Measurements from ENCODE around the gene ABCC8. TPM values are rescaled to one million over a fixed set of nuclear protein-coding genes. Genes with fewer than 3 reads are reported as not detected.

The ABCC8 gene
- total and polyA plus RNA-seq, 2 experiments from 2014 or later, result 2.0 to 3.4 TPM

DNA sequence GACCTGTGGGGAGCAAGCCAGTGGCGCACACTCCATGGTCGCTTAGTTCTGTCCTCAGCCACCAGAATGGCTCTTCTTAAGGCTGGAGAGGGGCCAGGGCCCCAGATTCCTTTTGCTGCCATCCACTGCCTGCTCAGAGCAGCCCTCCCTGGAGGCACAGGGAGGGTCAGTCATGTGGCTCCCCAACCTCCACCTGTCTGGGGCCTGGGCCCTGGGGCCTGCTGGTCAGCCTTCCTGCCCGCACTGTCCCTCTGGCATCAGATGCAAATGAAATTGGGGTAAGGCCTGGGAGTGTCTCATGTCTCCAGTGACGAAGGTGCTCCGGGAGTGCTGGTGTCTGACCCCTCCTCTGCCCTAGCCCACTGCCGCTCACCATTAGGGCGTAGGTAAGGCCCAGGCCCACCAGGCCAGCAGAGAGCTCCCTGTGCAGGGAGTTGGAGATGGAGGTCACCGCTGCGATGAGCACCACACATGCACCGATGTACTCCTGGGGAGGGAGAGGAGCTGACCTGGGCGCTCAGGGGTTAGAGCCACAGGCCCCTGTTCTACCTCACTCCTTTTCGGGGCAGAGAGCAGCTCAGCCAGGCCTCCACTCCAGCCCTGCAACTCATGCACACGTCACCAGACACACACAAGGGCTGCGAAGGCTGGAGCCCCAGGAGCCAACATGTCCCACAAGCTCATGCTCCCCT is 79.2 kb downstream of the ABCC8 start (continued):
- TF ChIP-seq, protein P1, sequence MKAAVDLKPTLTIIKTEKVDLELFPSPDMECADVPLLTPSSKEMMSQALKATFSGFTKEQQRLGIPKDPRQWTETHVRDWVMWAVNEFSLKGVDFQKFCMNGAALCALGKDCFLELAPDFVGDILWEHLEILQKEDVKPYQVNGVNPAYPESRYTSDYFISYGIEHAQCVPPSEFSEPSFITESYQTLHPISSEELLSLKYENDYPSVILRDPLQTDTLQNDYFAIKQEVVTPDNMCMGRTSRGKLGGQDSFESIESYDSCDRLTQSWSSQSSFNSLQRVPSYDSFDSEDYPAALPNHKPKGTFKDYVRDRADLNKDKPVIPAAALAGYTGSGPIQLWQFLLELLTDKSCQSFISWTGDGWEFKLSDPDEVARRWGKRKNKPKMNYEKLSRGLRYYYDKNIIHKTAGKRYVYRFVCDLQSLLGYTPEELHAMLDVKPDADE (IDR thresholded peaks at IDR 0.05), result no peak
- no peak for TF ChIP-seq ZNF114 (CRISPR knock-in tag; IDR thresholded peaks at IDR 0.05)
- TF ChIP-seq ZNF331 (CRISPR knock-in tag; IDR thresholded peaks at IDR 0.05; ENCODE audit: low read depth), result no peak
- no peak for TF ChIP-seq JUNB (IDR thresholded peaks at IDR 0.05; ENCODE audit: unreplicated experiment)
- TF ChIP-seq, protein P2, sequence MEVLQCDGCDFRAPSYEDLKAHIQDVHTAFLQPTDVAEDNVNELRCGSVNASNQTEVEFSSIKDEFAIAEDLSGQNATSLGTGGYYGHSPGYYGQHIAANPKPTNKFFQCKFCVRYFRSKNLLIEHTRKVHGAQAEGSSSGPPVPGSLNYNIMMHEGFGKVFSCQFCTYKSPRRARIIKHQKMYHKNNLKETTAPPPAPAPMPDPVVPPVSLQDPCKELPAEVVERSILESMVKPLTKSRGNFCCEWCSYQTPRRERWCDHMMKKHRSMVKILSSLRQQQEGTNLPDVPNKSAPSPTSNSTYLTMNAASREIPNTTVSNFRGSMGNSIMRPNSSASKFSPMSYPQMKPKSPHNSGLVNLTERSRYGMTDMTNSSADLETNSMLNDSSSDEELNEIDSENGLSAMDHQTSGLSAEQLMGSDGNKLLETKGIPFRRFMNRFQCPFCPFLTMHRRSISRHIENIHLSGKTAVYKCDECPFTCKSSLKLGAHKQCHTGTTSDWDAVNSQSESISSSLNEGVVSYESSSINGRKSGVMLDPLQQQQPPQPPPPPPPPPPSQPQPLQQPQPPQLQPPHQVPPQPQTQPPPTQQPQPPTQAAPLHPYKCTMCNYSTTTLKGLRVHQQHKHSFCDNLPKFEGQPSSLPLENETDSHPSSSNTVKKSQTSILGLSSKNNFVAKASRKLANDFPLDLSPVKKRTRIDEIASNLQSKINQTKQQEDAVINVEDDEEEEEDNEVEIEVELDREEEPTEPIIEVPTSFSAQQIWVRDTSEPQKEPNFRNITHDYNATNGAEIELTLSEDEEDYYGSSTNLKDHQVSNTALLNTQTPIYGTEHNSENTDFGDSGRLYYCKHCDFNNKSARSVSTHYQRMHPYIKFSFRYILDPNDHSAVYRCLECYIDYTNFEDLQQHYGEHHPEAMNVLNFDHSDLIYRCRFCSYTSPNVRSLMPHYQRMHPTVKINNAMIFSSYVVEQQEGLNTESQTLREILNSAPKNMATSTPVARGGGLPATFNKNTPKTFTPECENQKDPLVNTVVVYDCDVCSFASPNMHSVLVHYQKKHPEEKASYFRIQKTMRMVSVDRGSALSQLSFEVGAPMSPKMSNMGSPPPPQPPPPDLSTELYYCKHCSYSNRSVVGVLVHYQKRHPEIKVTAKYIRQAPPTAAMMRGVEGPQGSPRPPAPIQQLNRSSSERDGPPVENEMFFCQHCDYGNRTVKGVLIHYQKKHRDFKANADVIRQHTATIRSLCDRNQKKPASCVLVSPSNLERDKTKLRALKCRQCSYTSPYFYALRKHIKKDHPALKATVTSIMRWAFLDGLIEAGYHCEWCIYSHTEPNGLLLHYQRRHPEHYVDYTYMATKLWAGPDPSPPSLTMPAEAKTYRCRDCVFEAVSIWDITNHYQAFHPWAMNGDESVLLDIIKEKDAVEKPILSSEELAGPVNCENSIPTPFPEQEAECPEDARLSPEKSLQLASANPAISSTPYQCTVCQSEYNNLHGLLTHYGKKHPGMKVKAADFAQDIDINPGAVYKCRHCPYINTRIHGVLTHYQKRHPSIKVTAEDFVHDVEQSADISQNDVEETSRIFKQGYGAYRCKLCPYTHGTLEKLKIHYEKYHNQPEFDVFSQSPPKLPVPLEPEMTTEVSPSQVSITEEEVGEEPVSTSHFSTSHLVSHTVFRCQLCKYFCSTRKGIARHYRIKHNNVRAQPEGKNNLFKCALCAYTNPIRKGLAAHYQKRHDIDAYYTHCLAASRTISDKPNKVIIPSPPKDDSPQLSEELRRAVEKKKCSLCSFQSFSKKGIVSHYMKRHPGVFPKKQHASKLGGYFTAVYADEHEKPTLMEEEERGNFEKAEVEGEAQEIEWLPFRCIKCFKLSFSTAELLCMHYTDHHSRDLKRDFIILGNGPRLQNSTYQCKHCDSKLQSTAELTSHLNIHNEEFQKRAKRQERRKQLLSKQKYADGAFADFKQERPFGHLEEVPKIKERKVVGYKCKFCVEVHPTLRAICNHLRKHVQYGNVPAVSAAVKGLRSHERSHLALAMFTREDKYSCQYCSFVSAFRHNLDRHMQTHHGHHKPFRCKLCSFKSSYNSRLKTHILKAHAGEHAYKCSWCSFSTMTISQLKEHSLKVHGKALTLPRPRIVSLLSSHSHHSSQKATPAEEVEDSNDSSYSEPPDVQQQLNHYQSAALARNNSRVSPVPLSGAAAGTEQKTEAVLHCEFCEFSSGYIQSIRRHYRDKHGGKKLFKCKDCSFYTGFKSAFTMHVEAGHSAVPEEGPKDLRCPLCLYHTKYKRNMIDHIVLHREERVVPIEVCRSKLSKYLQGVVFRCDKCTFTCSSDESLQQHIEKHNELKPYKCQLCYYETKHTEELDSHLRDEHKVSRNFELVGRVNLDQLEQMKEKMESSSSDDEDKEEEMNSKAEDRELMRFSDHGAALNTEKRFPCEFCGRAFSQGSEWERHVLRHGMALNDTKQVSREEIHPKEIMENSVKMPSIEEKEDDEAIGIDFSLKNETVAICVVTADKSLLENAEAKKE (CRISPR knock-in tag; IDR thresholded peaks at IDR 0.05), result no peak

DNA sequence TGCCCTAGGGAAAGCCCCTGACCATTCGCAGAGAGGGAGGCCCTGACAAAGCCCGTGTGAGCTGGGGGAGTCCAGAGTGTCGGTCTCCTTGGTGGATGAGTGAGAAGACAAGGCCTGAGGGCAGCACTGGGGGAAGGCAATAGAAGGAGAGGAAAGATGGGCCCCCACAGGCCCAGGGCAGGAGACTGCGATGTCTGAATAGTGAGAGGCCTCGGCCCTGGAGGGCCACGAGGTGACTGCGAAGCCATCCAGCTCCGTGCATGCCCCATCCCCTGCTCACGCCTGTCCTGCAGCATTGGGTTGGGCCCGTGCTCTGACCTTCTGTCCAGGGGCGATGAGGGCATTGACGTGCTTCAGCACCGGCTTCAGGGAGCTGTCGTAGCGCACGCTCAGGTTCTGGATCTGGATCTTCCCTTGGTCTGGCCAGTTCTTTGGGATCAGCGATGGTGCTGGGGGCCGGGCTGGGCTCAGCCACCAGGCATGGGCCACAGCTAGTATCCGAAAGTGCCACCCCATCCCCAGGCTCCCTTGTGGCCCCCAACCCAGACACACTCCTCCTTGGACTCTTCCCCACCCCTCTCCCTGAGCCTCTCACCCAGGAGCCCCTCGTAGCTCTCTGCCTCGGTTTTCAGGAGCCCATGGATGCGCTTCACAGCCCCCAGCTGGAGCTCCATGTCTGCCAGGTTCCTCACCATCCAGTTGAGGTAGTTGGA is 79.9 kb downstream of the ABCC8 start:
- Histone ChIP-seq H3K79me2 (replicated peaks; ENCODE audit: insufficient read depth) (no peaks in the 10 kb centered on the region), H4K20me1 (replicated peaks; ENCODE audit: insufficient read depth) (no peaks in the 10 kb centered on the region), H3F3A (replicated peaks; ENCODE audit: low read depth) (no peaks in the 10 kb centered on the region), H3K9me2 (ENCODE audit: insufficient read depth) (no peaks in the 10 kb centered on the region), H3K4me3 (no peak overlapping the region), H2AFZ (no peak overlapping the region), H3K27ac (ENCODE audit: low read depth) (no peak overlapping the region), H3K27me3 (ENCODE audit: insufficient read depth) (no peaks in the 10 kb centered on the region), H3K4me1 (ENCODE audit: insufficient read depth) (no peaks in the 10 kb centered on the region), H3K4me2 (no peak overlapping the region), H3K36me3 (ENCODE audit: insufficient read depth) (no peaks in the 10 kb centered on the region)
- no peaks in the 10 kb centered on the region for H3K9me3 Mint-ChIP-seq
- ATAC-seq (no peak), DNase-seq (ENCODE audit: low spot score) (no peak)
- H3K27me3 Mint-ChIP-seq (ENCODE audit: insufficient read depth, low read depth, poor library complexity), result peaks cover 6% of the 10 kb centered on the region
- no peak overlapping the region for H3K27ac Mint-ChIP-seq
- 0 out of 3 replicates have a peak, but pooled peaks cover 2% of the 10 kb centered on the region for H3K4me1 Mint-ChIP-seq
- H3K36me3 Mint-ChIP-seq (ENCODE audit: low read depth), result no peaks in the 10 kb centered on the region
- H3K4me3 Mint-ChIP-seq, result no peak overlapping the region
- no peak for TF ChIP-seq EZH2 (IDR thresholded peaks at IDR 0.05; ENCODE audit: low read depth, unreplicated experiment)
- no peak for TF ChIP-seq NANOG (IDR thresholded peaks at IDR 0.05; ENCODE audit: borderline replicate concordance)
- TF ChIP-seq, protein P1 (IDR thresholded peaks at IDR 0.05), result no peak
- TF ChIP-seq JUNB (IDR thresholded peaks at IDR 0.05; ENCODE audit: unreplicated experiment), result no peak
